NCI-H2081 treated with DMSO at 0.1 percent for 48 hours (cell line): Measurements from ENCODE around the gene OR4E1.
"Not testable (repeated sequence)": the region's sequence is repeated elsewhere in the genome, so short reads cannot be mapped to it uniquely, and the experiment has no call there.

ENCODE experiments used
- DNase-seq: peaks from one replicate; lab custom pipeline; 2025; lab: John Stamatoyannopoulos, UW

The OR4E1 gene, protein sequence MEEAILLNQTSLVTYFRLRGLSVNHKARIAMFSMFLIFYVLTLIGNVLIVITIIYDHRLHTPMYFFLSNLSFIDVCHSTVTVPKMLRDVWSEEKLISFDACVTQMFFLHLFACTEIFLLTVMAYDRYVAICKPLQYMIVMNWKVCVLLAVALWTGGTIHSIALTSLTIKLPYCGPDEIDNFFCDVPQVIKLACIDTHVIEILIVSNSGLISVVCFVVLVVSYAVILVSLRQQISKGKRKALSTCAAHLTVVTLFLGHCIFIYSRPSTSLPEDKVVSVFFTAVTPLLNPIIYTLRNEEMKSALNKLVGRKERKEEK

DNA sequence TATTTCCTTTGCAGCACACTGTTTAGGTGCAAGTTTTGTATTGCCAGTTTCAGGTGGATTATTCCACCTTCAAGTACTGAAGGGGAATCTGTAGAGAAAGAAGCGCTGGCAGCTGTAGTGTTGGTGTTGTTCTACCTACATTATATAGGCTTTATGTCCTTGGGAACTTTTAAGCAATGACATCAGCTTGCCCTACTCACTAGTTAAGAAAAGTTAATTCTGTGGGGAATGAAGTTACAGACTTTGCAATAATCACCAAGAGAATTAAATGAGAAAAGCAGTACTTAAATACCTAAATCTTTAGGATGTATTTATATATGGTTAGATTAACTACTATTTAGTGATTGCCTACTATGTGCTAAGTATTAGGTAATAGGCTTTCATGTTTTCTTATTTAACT, at the start of gene OR4E1:
OR4E1 (minus strand) TSS at position 101 of the 400 bp plus-strand sequence. CDS start 2,883 bp downstream, outside the sequence.
- no peak for DNase-seq

DNA sequence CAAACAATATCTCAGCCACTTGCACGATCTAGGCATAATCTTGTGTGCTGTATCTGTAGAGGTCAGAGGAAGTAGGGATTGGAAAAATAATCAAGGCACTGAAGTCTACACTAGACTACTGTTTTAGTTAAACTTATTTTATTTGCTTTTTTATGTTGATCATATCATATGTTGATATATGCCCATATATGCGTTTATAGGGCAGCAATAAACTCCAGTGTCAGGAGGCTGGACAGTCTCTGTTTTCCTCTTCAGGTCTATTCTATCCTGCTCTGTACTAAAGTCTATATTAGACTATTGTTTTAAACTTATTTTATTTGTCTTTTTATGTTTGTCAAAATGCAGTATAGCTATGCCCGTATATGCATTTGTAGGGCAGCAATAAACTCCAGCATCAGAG, 47.9 kb upstream of the OR4E1 start:
- DNase-seq = no peak

- DNase-seq = no peak
Measured at GRCh38 chr14:21719841-21720240, 46.2 kb upstream of the OR4E1 start.

- no peak for DNase-seq
Measured at GRCh38 chr14:21714318-21714929, 40.8 kb upstream of the OR4E1 start.

GRCh38 chr14:21712036-21712435, 38.4 kb upstream of the OR4E1 start:
- no peak for DNase-seq

- no peak for DNase-seq
Measured at GRCh38 chr14:21711360-21711961, 37.8 kb upstream of the OR4E1 start.

- DNase-seq = no peak
Measured at GRCh38 chr14:21704338-21704737, 30.7 kb upstream of the OR4E1 start.

DNA sequence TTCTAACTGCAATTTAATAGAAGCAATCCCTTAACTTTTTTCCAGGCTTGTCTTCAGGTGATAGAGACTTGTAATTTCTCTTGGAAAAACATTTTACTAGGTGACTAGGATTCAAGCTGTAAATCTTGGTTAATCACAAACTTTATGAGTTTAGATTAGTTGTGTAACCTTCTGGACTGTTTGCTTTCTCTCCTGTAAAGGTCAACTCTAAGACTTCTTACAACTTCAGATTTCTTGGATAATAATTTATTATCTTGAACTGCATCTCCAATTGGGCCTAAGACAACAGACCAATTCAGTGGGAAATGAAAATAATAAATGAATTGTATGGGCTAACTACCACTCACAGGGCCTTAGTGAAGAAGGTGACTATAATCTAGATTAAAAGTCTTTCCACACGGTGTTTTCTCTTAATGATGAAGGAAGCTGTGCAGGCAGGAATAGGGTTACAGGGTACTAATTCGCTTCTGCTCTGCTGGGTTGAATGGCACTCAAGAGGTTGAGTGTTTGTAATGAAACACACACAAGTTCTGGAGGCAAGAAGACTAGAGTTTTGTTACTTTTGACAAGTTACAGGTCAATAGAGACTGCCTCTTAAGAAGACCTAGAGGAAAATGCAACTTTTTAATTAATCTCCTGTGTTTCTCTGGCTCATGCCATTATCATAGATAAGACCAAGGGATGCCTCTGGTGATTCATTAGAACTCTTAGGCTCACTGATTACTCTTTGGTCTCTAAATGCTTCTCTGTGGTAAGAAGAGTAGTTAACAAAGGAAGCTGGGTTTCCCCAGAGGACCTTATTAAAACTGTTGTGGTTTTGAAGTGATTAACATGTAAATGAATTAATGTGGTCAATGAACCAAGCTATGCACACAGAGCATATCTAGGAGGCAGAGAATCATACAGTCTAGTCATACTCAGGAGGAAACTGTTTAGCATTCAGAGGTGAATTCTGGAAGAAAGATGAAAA, 30.0 kb upstream of the OR4E1 start:
- no peak for DNase-seq

DNA sequence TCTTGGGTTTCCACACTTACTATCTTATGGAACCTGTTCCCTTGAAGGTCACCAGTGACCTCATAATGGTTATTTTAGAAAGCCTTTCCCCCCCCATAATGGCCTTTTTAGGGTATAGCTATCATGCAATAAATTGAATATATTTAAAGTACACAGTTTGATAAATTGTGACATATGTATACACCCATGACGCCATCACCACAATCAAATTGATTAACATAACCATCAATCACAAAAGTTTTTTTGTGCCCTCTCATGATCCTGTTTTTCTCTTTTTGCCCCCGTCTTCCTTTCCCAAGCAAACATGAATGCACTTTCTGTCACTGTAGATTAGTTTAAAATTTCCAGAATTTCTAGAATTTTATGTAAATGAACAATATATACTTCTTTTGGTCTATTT, 28.7 kb upstream of the OR4E1 start:
- no peak for DNase-seq

- DNase-seq = no peak
Measured at GRCh38 chr14:21699551-21699950, 25.9 kb upstream of the OR4E1 start.

DNA sequence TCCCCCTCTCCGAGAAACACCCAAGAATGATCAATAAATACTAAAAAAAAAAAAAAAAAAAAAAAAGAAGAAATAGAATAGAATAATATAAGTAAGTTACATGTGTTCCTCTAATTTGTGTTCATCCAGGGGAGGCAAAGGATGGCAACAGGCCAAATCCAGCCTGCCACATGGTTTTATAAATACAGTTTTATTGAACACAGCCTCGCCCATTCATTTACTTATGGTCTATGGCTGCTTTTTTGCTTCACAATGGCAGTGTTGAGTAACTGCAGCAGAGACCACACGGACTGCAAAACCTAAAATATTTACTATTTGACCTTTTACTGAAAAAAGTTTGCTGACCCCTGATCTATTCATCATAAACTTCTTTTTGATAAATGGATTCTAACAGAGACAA, 24.9 kb upstream of the OR4E1 start:
- DNase-seq = not testable (repeated sequence)

- DNase-seq = not testable (repeated sequence)
Measured at GRCh38 chr14:21697662-21698061, 24.0 kb upstream of the OR4E1 start.

DNA sequence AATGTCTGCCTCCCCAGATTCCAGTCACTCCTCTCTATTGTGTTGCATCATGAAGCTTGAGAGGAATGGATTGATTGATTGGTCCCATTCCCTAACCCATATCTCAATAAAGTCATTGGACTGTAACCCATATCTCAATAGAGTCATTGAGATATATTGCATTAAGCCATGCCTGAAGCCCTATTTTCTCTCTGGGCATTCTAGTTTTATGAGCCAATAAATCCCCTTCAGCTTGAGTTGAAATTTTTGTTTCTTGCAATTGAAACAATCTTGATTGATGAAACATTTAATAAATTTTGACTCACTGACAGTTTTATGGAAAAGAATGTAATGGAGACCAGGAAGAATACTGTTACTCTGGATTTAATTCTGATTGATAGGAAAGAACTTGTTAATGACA, 20.8 kb upstream of the OR4E1 start:
- DNase-seq = no peak

GRCh38 chr14:21686468-21686867, 12.8 kb upstream of the OR4E1 start:
- DNase-seq = no peak

DNA sequence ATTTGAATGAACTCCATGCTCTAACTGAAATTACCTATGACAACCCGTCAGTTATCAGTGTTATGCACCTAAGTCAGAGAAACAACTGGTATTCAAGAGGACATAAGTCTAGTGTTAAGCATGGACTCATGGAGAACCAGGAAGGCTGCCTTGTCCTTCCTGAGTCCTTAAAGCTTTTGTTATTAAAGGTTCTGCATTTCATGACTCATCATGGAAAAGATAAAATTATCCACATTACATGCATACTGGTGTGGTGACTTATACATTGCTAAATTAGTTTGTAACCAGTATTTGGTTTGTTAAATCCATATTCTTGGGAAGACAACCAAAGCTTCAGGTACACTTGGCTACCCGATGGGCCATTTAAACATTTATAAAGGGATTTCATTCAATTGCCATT, 6.5 kb upstream of the OR4E1 start:
- DNase-seq = no peak

- no peak for DNase-seq
Measured at GRCh38 chr14:21675566-21675965, 1.9 kb upstream of the OR4E1 start.

DNA sequence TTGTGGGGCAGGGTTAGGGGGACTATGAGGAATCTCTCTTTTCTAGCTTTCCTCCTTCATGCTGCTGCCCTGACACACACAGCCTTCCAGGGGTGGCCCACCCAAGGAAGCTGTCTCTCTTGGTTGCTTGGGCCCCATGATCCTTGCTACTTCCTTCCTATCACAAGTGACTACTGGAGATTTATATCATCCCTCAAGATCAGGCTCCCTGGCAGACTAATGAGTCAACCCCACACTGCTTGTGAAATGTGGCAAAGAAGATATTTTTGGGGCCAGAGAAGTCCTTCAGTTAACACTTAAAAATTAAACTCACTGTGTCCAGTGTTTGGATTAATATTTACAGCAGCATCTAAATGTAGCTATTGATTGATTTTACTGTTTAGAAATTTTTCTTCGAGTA, 1.5 kb downstream of the OR4E1 start:
- no peak for DNase-seq

- no peak for DNase-seq
Measured at GRCh38 chr14:21671371-21671770, 2.2 kb downstream of the OR4E1 start.

DNA sequence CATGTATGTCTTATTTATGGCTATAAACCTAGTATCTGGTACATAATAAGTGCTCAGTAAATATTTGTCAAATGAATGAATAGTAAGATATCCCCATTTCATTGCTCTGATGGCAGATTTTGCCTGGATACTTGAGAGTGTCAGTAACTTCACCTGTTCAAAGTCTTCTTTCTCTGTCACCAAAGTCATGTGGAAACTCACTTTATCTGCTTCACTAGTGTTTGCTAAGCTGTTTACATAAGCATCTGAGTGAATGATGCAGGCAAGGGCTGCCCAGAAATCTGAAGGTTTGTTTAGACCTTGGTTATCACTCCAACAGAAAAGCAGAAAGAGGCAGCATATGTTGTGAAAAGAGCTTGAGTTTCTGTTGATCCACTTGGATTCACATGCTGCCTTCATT, 4.3 kb downstream of the OR4E1 start:
- no peak for DNase-seq

DNA sequence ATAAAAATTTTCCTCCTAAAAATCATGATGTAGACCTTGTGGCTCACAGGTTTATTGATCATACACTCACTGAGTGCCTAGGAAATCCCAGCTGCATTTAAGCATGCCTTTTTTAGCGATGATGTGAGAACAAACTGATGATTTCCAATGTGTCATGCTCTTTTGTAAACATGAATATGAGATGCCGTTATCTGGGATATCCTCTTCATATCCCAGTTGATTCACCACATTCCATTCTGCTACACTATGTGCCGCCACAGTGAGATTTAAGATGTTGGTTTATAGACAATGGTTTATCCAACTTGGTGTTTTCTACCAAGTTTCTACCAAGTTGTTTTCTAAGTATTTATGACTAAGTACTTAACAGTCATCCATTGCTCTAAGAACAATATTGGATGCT, 5.2 kb downstream of the OR4E1 start:
- no peak for DNase-seq

DNA sequence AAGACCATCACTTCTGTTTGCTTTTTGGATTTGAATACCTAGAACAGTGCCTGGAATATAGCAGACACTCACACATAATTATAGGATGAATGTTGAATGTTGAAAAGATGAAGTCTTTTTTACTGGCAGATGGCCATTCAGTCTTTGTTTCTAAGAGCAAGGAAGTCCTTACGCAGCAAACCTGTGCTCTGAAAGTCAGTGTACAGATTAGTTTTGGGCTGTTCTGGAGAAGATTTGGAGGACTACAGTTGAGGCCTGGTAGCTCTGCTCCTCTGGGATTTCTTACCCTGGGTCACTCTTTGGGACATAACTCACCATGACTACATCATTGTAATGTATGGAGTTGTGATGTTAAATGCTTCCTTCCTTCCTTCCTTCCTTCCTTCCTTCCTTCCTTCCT, 16.6 kb downstream of the OR4E1 start:
- DNase-seq = no peak

DNA sequence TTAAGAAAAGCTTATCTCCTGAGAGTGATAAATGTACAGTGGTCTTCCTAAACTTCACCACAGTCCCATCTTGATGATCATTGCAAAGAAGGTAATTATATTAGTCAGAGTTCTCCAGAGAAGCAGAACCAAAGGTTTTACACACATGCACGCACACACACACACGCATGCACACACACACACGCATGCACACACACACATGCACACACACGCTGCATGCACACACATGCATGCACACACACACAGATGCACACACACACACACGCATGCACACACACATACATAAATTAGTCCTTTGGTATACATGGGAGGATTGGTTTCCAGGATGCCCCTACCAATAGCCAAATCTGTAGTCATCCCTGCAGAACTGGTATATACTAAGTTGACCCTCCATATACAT, 19.4 kb downstream of the OR4E1 start:
- DNase-seq = no peak
